SK-N-SH (cell line): ENCODE results near the gene ANO4. TPM values are rescaled to one million over a fixed set of nuclear protein-coding genes. Genes with fewer than 3 reads are reported as not detected.

ENCODE experiments used
- CTCF ChIA-PET: fragments of 300-600, 350-600 bp; formaldehyde crosslinking; extraction: SDS; loops from one replicate; lab custom pipeline; 2021; lab: Yijun Ruan, JAX
- POLR2A ChIA-PET: fragments of 350-600 bp; sonication (Branson Sonifier 250); formaldehyde crosslinking; extraction: SDS; loops from one replicate; lab custom pipeline; 2020; ENCODE audit warnings: antibody characterized with exemption, inconsistent platforms; lab: Yijun Ruan, JAX
- DNase-seq: peaks from one replicate; pipeline ENCODE4 v3.0.0; 2012
- H2AFZ ChIP-seq: fragments of 200-600 bp; sonication (generic); 2 replicates; pipeline ENCODE4 v1.8.1; 2016; ENCODE audit warnings: antibody characterized with exemption, mild to moderate bottlenecking, low read depth
- H3F3A ChIP-seq: fragments of 200-600 bp; sonication (generic); replicated peaks from 2 replicates; pipeline ENCODE3; 2016; ENCODE audit warnings: antibody characterized with exemption, mild to moderate bottlenecking; ENCODE audit not compliant: insufficient read depth
- H3K27ac ChIP-seq, 2 experiments: fragments of 200-500 bp in 1 of 2; fragments of 200-600 bp in 1 of 2; sonication (Bioruptor generic) in 1 of 2; sonication (generic), shearing (Covaris generic) in 1 of 2; 2 replicates each; pipeline versions ENCODE4 v1.5.1 to v1.6.1; 2014 to 2016; ENCODE audit warnings: low read depth in 2 of 2, inconsistent platforms in 1 of 2, low read length in 1 of 2, mild to moderate bottlenecking in 1 of 2, mixed read lengths in 1 of 2
- H3K27me3 ChIP-seq: fragments of 200-600 bp; sonication (generic), shearing (Covaris generic); 2 replicates; pipeline ENCODE4 v1.6.1; 2016; ENCODE audit warnings: mixed run types; ENCODE audit not compliant: insufficient read depth
- H3K36me3 ChIP-seq, 2 experiments: fragments of 200-500 bp in 1 of 2; fragments of 200-600 bp in 1 of 2; sonication (Bioruptor generic) in 1 of 2; sonication (generic) in 1 of 2; replicated peaks in 1 of 2; 2 replicates each; pipeline versions ENCODE3 to v1.5.1; 2014 to 2016; ENCODE audit warnings: low read length in 1 of 2, mild to moderate bottlenecking in 1 of 2; ENCODE audit not compliant: insufficient read depth in 2 of 2, control insufficient read depth in 1 of 2
- H3K4me1 ChIP-seq, 2 experiments: fragments of 200-500 bp in 1 of 2; fragments of 200-600 bp in 1 of 2; sonication (Bioruptor generic) in 1 of 2; sonication (generic), shearing (Covaris generic) in 1 of 2; 2 replicates each; pipeline versions ENCODE4 v1.5.1 to v1.6.1; 2014 to 2016; ENCODE audit warnings: low read depth in 1 of 2, low read length in 1 of 2, mixed run types in 1 of 2; ENCODE audit not compliant: insufficient read depth in 2 of 2, control insufficient read depth in 1 of 2
- H3K4me2 ChIP-seq: fragments of 200-600 bp; sonication (generic), shearing (Covaris generic); 2 replicates; pipeline ENCODE4 v1.6.1; 2017; ENCODE audit warnings: mixed run types
- H3K4me3 ChIP-seq, 2 experiments: fragments of 200-500 bp in 1 of 2; fragments of 200-600 bp in 1 of 2; sonication (Bioruptor generic) in 1 of 2; sonication (generic), shearing (Covaris generic) in 1 of 2; 2 replicates each; pipeline versions ENCODE4 v1.5.1 to v1.8.1; 2014 to 2016; ENCODE audit warnings: low read depth in 2 of 2, inconsistent platforms in 1 of 2, low read length in 1 of 2, mild to moderate bottlenecking in 1 of 2, mixed read lengths in 1 of 2, moderate library complexity in 1 of 2
- H3K79me2 ChIP-seq: fragments of 200-600 bp; sonication (generic); 2 replicates; pipeline ENCODE4 v1.8.1; 2017; ENCODE audit warnings: mild to moderate bottlenecking; ENCODE audit not compliant: insufficient read depth
- H3K9ac ChIP-seq: fragments of 200-600 bp; sonication (generic); 2 replicates; pipeline ENCODE4 v1.6.1; 2017; ENCODE audit warnings: mixed run types
- H3K9me2 ChIP-seq: fragments of 200-600 bp; sonication (generic); 2 replicates; pipeline ENCODE4 v1.6.1; 2017; ENCODE audit warnings: mixed run types
- H3K9me3 ChIP-seq: fragments of 200-600 bp; sonication (generic); 2 replicates; pipeline ENCODE4 v1.6.1; 2017; ENCODE audit warnings: mixed run types, mild to moderate bottlenecking, moderate library complexity
- H4K20me1 ChIP-seq: fragments of 200-600 bp; sonication (generic); 2 replicates; pipeline ENCODE4 v1.6.1; 2017; ENCODE audit warnings: mild to moderate bottlenecking, mixed run types; ENCODE audit not compliant: insufficient read depth
- CHD2 ChIP-seq: fragments of 150-350 bp; IDR thresholded peaks from 2 replicates; pipeline ENCODE4 v1.6.1; 2018; ENCODE audit warnings: low read length; ENCODE audit not compliant: partially characterized antibody
- CTCF ChIP-seq: fragments of 200-600 bp; sonication (generic); IDR thresholded peaks from 2 replicates; pipeline ENCODE4 v1.6.1; 2017; ENCODE audit warnings: antibody characterized with exemption, mild to moderate bottlenecking, moderate library complexity
- ELF1 ChIP-seq: IDR thresholded peaks from 2 replicates; pipeline ENCODE4 v1.4.0; 2012
- EP300 ChIP-seq, 2 experiments: IDR thresholded peaks; 2 replicates each; pipeline versions ENCODE4 v1.4.0 to v1.6.1; 2012; ENCODE audit warnings: borderline replicate concordance in 1 of 2, low read depth in 1 of 2, low read length in 1 of 2
- EZH2phosphoT487 ChIP-seq: fragments of 200-600 bp; sonication (generic); IDR thresholded peaks from 2 replicates; pipeline ENCODE4 v1.6.1; 2017; ENCODE audit warnings: low read depth, mixed run types, mild to moderate bottlenecking, antibody characterized with exemption, moderate library complexity, borderline replicate concordance
- GABPA ChIP-seq: IDR thresholded peaks from 2 replicates; pipeline ENCODE4 v1.4.0; 2012; ENCODE audit warnings: low read depth, mild to moderate bottlenecking
- GATA2 ChIP-seq: sonication (generic); formaldehyde crosslinking; IDR thresholded peaks from 2 replicates; pipeline ENCODE4 v1.5.0; 2020; ENCODE audit warnings: mild to moderate bottlenecking, missing genetic modification reagents
- MEF2A ChIP-seq: IDR thresholded peaks from 2 replicates; pipeline ENCODE4 v1.4.0; 2012; ENCODE audit warnings: low read depth, borderline replicate concordance
- MXI1 ChIP-seq: IDR thresholded peaks from 2 replicates; pipeline ENCODE4 v1.6.1; 2012; ENCODE audit warnings: mild to moderate bottlenecking, low read depth, low read length, improper control_type of control experiment
- NRF1 ChIP-seq: IDR thresholded peaks from 2 replicates; pipeline ENCODE4 v1.6.1; 2012; ENCODE audit warnings: low read depth, mild to moderate bottlenecking, low read length
- POLR2AphosphoS5 ChIP-seq: IDR thresholded peaks from 2 replicates; pipeline ENCODE4 v1.6.1; 2012; ENCODE audit warnings: low read depth, low read length
- RAD21 ChIP-seq: IDR thresholded peaks from 2 replicates; pipeline ENCODE4 v1.6.1; 2012; ENCODE audit warnings: mild to moderate bottlenecking, low read length
- RCOR1 ChIP-seq: fragments of 150-350 bp; IDR thresholded peaks from 2 replicates; pipeline ENCODE4 v1.6.1; 2017; ENCODE audit warnings: antibody characterized with exemption, low read length
- RXRA ChIP-seq: IDR thresholded peaks from 2 replicates; pipeline ENCODE4 v1.4.0; 2012; ENCODE audit warnings: low read depth, mild to moderate bottlenecking, borderline replicate concordance
- SIN3A ChIP-seq: IDR thresholded peaks from 2 replicates; pipeline ENCODE4 v1.6.1; 2012; ENCODE audit warnings: low read depth, mild to moderate bottlenecking, low read length, moderate library complexity, borderline replicate concordance
- SMC3 ChIP-seq: IDR thresholded peaks from 2 replicates; pipeline ENCODE4 v1.6.1; 2012; ENCODE audit warnings: low read depth, low read length, improper control_type of control experiment
- TCF12 ChIP-seq: IDR thresholded peaks from 2 replicates; pipeline ENCODE4 v1.4.0; 2012
- ZBTB33 ChIP-seq: IDR thresholded peaks from 2 replicates; pipeline ENCODE4 v1.4.0; 2012; ENCODE audit warnings: low read depth, borderline replicate concordance
- WGBS: methylation state at CpG from one replicate; pipeline ENCODE4 v1.1.6; 2017; ENCODE audit warnings: low lambda C conversion rate; 5-methylcytosine and 5-hydroxymethylcytosine counted together
- polyA plus RNA-seq, 3 experiments: library from polyadenylated mRNA; depleted of rRNA; stranded (reverse); fragments of >200 nt; gene quantifications; 2 replicates each; pipeline ENCODE4 v1.2.3, GENCODE V29; 2012
- TF ChIP-seq, protein P1 (sequence below): fragments of 150-350 bp; IDR thresholded peaks from 2 replicates; pipeline ENCODE4 v1.6.1; 2017; ENCODE audit warnings: antibody characterized with exemption, low read length, low read depth, borderline replicate concordance
- TF ChIP-seq, protein P2 (sequence below): IDR thresholded peaks from 2 replicates; pipeline ENCODE4 v1.4.0; 2012; ENCODE audit warnings: low read depth, borderline replicate concordance

ANO4 gene
- polyA plus RNA-seq, 1 of the 3 experiments (the other 2 are of a cell fraction), result 9.4 TPM

GRCh38 chr12:100857971-100858370 lies 63.4 kb downstream of the ANO4 start (continued):
- no peak for TF ChIP-seq NRF1

DNA sequence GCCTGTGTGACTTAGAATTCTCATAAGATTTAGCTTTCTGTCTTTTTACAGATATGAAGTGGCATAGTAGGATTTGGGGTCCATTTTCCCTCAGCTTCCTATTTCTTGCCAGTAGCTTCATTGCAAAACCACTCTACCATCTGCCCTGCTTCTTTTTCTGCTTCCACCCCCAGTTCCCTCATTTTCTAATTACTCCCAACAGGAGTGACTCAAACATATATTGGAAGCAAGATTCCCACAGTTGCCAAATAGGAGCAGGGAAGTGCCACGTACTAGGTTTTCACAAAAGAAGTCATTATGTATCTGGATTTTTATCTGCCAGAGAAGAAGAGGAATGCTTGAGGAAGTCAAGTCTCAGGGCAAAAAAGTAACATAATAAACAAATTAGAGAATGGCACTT lies 64.1 kb downstream of the ANO4 start:
- no peaks in the 10 kb centered on the region for H3F3A ChIP-seq
- TF ChIP-seq MXI1 (no peak), EP300 (IDR thresholded peaks at IDR 0.05; ENCODE audit: borderline replicate concordance in 1 of 2, low read depth in 1 of 2, low read length in 1 of 2) (no peak), TCF12 (no peak), POLR2AphosphoS5 (no peak), SMC3 (no peak)
- H3K9me3 ChIP-seq, result no peaks in the 10 kb centered on the region
- H3K27ac ChIP-seq, result no peak overlapping the region
- DNase-seq, result no peak
- H3K4me3 ChIP-seq, result no peak overlapping the region
- H3K9ac ChIP-seq, result no peak overlapping the region
- WGBS, result 50% methylated on average over 1 of the region's 1 CpG
- no peaks in the 10 kb centered on the region for H3K9me2 ChIP-seq
- no peaks in the 10 kb centered on the region for H3K79me2 ChIP-seq
- no peak overlapping the region for H2AFZ ChIP-seq
- no peaks in the 10 kb centered on the region for H3K27me3 ChIP-seq
- CTCF ChIA-PET, result no interaction called here
- H3K36me3 ChIP-seq, result no peaks in the 10 kb centered on the region
- no peak overlapping the region for H3K4me2 ChIP-seq
- 0 out of 4 replicates have a peak, but pooled peaks cover 0 to 5% of the 10 kb centered on the region in 2 experiments for H3K4me1 ChIP-seq
- POLR2A ChIA-PET, result no interaction called here
- H4K20me1 ChIP-seq, result no peaks in the 10 kb centered on the region

GRCh38 chr12:100859063-100859627 lies 64.6 kb downstream of the ANO4 start:
- no peak for DNase-seq
- TF ChIP-seq CHD2, result no peak
- TF ChIP-seq CTCF, result no peak
- TF ChIP-seq ZBTB33, result no peak
- TF ChIP-seq, protein P1, sequence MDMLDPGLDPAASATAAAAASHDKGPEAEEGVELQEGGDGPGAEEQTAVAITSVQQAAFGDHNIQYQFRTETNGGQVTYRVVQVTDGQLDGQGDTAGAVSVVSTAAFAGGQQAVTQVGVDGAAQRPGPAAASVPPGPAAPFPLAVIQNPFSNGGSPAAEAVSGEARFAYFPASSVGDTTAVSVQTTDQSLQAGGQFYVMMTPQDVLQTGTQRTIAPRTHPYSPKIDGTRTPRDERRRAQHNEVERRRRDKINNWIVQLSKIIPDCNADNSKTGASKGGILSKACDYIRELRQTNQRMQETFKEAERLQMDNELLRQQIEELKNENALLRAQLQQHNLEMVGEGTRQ, result no peak
- TF ChIP-seq RXRA, result no peak
- no peak for TF ChIP-seq MXI1
- TF ChIP-seq, protein P2, sequence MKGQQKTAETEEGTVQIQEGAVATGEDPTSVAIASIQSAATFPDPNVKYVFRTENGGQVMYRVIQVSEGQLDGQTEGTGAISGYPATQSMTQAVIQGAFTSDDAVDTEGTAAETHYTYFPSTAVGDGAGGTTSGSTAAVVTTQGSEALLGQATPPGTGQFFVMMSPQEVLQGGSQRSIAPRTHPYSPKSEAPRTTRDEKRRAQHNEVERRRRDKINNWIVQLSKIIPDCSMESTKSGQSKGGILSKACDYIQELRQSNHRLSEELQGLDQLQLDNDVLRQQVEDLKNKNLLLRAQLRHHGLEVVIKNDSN, result no peak
- TF ChIP-seq GATA2, result no peak
- TF ChIP-seq MEF2A, result no peak
- no peak for TF ChIP-seq GABPA
- no peak for TF ChIP-seq SIN3A
- TF ChIP-seq SMC3, result no peak
- no peak for TF ChIP-seq RAD21
- no peak for TF ChIP-seq ELF1
- no peak for TF ChIP-seq EP300 (IDR thresholded peaks at IDR 0.05; ENCODE audit: borderline replicate concordance in 1 of 2, low read depth in 1 of 2, low read length in 1 of 2)
- TF ChIP-seq RCOR1, result no peak
- no peak for TF ChIP-seq EZH2phosphoT487
- no peaks in the 10 kb centered on the region for H3K36me3 ChIP-seq
- no peaks in the 10 kb centered on the region for H3K9me2 ChIP-seq
- no peaks in the 10 kb centered on the region for H3F3A ChIP-seq
- no peaks in the 10 kb centered on the region for H3K79me2 ChIP-seq
- WGBS, result 64% methylated on average over 5 of the region's 5 CpGs
- CTCF ChIA-PET, result no interaction called here
- H3K9ac ChIP-seq, result no peak overlapping the region
- no peak overlapping the region for H3K27ac ChIP-seq
- no peaks in the 10 kb centered on the region for H3K9me3 ChIP-seq
- POLR2A ChIA-PET, result no interaction called here
- 0 out of 4 replicates have a peak, but pooled peaks cover 0 to 5% of the 10 kb centered on the region in 2 experiments for H3K4me1 ChIP-seq
- H3K4me3 ChIP-seq, result no peak overlapping the region
- H3K4me2 ChIP-seq, result no peak overlapping the region
- H2AFZ ChIP-seq, result no peak overlapping the region
- no peaks in the 10 kb centered on the region for H4K20me1 ChIP-seq
- H3K27me3 ChIP-seq, result no peaks in the 10 kb centered on the region
